AG04450 (cell line): ENCODE results near the gene ERBIN. TPM values are rescaled to one million over a fixed set of nuclear protein-coding genes. Genes with fewer than 3 reads are reported as not detected.

Source experiments
- CTCF ChIA-PET: fragments of 300-600, 350-600 bp; formaldehyde crosslinking; extraction: SDS; loops from one replicate; lab custom pipeline; 2022; ENCODE audit warnings: antibody characterized with exemption, inconsistent platforms; lab: Charles Lee
- POLR2A ChIA-PET: fragments of 350-600 bp; formaldehyde crosslinking; extraction: SDS; loops from one replicate; lab custom pipeline; 2021; ENCODE audit warnings: antibody characterized with exemption, inconsistent platforms; lab: Yijun Ruan, JAX
- DNase-seq: peaks from one replicate; pipeline ENCODE4 v3.0.0-alpha.2; 2011; ENCODE audit warnings: low read depth, low spot score
- H3K27ac ChIP-seq: one replicate; pipeline ENCODE4 v1.5.1; 2012; ENCODE audit warnings: low read depth, low read length, control low read depth
- H3K27me3 ChIP-seq: one replicate; pipeline ENCODE4 v1.6.0; 2012; ENCODE audit warnings: low read length; ENCODE audit not compliant: control insufficient read depth, insufficient read depth
- H3K4me3 ChIP-seq: 2 replicates; pipeline ENCODE4 v1.5.1; 2011; ENCODE audit warnings: mild to moderate bottlenecking, low read depth, low read length, control low read depth
- H3K9me3 ChIP-seq: 2 replicates; pipeline ENCODE4 v1.5.1; 2012; ENCODE audit warnings: low read length; ENCODE audit not compliant: control insufficient read depth, insufficient read depth
- polyA plus RNA-seq: library from polyadenylated mRNA; depleted of rRNA; stranded (reverse); fragments of >200 nt; gene quantifications from 2 replicates; pipeline ENCODE4 v1.2.3, GENCODE V29; 2011
- TF ChIP-seq, protein P1 (sequence below): IDR thresholded peaks from 2 replicates; pipeline ENCODE4 v1.5.1; 2011; ENCODE audit warnings: low read depth, low read length, control low read depth, inconsistent platforms

The ERBIN gene
- polyA plus RNA-seq, 1 experiment, result 64.8 TPM

GRCh38 chr5:65932676-65933075 lies 6.3 kb downstream of the ERBIN start:
- POLR2A ChIA-PET, result no interaction called here
- TF ChIP-seq, protein P1, sequence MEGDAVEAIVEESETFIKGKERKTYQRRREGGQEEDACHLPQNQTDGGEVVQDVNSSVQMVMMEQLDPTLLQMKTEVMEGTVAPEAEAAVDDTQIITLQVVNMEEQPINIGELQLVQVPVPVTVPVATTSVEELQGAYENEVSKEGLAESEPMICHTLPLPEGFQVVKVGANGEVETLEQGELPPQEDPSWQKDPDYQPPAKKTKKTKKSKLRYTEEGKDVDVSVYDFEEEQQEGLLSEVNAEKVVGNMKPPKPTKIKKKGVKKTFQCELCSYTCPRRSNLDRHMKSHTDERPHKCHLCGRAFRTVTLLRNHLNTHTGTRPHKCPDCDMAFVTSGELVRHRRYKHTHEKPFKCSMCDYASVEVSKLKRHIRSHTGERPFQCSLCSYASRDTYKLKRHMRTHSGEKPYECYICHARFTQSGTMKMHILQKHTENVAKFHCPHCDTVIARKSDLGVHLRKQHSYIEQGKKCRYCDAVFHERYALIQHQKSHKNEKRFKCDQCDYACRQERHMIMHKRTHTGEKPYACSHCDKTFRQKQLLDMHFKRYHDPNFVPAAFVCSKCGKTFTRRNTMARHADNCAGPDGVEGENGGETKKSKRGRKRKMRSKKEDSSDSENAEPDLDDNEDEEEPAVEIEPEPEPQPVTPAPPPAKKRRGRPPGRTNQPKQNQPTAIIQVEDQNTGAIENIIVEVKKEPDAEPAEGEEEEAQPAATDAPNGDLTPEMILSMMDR, result no peak

GRCh38 chr5:65933295-65933694 lies 6.9 kb downstream of the ERBIN start:
- CTCF ChIA-PET, result no interaction called here

More at GRCh38 chr5:65932676-65933075, 6.3 kb downstream of the ERBIN start:
- DNase-seq, result no peak
- H3K27ac ChIP-seq, result no peak overlapping the region
- no peaks in the 10 kb centered on the region for H3K27me3 ChIP-seq
- no peak overlapping the region for H3K4me3 ChIP-seq
- CTCF ChIA-PET, result no interaction called here
- peaks cover 3% of the 10 kb centered on the region; the same call in 1 of the 2 replicates for H3K9me3 ChIP-seq

DNA sequence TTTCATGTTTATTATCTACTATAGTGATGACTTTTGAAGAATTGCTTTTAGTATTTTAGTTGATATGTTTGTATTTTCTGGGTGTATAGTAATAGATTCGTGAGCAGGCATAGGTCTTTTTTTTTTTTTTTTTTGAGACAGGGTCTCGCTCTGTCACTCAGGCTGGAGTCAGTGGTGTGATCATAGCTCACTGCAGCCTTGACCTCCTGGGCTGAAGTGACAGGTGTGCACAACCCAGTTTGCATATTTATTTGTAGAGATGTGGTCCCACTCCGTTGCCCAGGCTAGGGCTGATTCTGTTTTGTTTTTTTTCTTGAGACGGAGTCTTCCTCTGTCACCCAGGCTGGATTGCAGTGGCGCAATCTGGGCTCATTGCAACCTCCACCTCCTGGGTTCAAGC lies 11.9 kb downstream of the ERBIN start:
- CTCF ChIA-PET, result no interaction called here
- Histone ChIP-seq H3K4me3 (no peak overlapping the region), H3K27me3 (no peaks in the 10 kb centered on the region), H3K9me3 (peaks cover 8% of the 10 kb centered on the region; the same call in 1 of the 2 replicates), H3K27ac (no peak overlapping the region)
- TF ChIP-seq, protein P1, result no peak
- DNase-seq, result no peak
- POLR2A ChIA-PET, result no interaction called here

More at GRCh38 chr5:65933295-65933694, 6.9 kb downstream of the ERBIN start:
- POLR2A ChIA-PET, result no interaction called here
- no peak for DNase-seq
- Histone ChIP-seq H3K27me3 (no peaks in the 10 kb centered on the region), H3K9me3 (peaks cover 3% of the 10 kb centered on the region; the same call in 1 of the 2 replicates), H3K4me3 (no peak overlapping the region), H3K27ac (no peak overlapping the region)
- TF ChIP-seq, protein P1, result no peak

DNA sequence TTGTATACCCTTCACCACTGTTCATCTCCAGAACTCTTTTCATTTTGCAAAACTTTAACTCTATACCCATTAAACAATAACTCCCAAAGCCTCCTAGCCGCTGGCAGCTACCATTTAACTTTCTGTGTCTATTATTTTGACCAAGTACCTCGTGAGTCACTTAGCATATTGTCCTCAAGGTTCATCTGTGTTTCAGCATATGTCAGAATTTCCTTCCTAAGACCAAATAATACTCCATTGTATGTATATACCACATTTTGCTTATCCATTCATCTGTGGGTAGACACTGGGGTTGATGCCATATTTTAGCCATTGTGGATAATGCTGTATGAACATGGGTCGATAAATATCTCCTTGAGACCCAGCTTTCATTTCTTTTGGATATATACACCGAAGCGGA lies 17.4 kb downstream of the ERBIN start:
- ChIA-PET POLR2A (no interaction called here), CTCF (interaction anchor here (1.0 kb wide), 1 partner anchor 25 kb away, joined by 4 read pairs; no protein-coding TSS in a partner anchor)
- Histone ChIP-seq H3K27ac (no peak overlapping the region), H3K4me3 (no peak overlapping the region), H3K27me3 (no peaks in the 10 kb centered on the region), H3K9me3 (peaks cover 4% of the 10 kb centered on the region; the same call in 1 of the 2 replicates)
- DNase-seq, result no peak
- TF ChIP-seq, protein P1, result no peak

- CTCF ChIA-PET, result no interaction called here
- TF ChIP-seq, protein P1, result no peak
- H3K27me3 ChIP-seq, result no peaks in the 10 kb centered on the region
- DNase-seq, result no peak
- H3K27ac ChIP-seq, result no peak overlapping the region
- POLR2A ChIA-PET, result no interaction called here
- no peaks in the 10 kb centered on the region for H3K9me3 ChIP-seq
- H3K4me3 ChIP-seq, result no peak overlapping the region
Observed at GRCh38 chr5:65946198-65946745, 19.9 kb downstream of the ERBIN start.
